Endothelial cell of umbilical vein (primary cell): ENCODE results near the gene HMGB3. TPM values are rescaled to one million over a fixed set of nuclear protein-coding genes. Genes with fewer than 3 reads are reported as not detected.

ENCODE experiments used
- BruUV-seq: library from RNA; stranded (reverse); fragments of 400-500 nt; replicated peaks from 2 replicates; lab custom pipeline; 2021; lab: Mats Ljungman, UMichigan
- CTCF ChIA-PET: fragments of 300-600, 350-600 bp; sonication (Branson Sonifier 250); formaldehyde crosslinking; loops from one replicate; lab custom pipeline; 2021; ENCODE audit warnings: antibody characterized with exemption, inconsistent platforms; lab: Charles Lee
- POLR2A ChIA-PET: fragments of 300-600, 350-600 bp; sonication (Branson Sonifier 250); formaldehyde crosslinking; loops from one replicate; lab custom pipeline; 2021; ENCODE audit warnings: antibody characterized with exemption, inconsistent platforms; lab: Charles Lee
- DNase-seq: peaks from one replicate; pipeline ENCODE4 v3.0.0-alpha.2; 2011; ENCODE audit warnings: low read depth, low spot score
- FAIRE-seq: peaks from 2 replicates; lab custom pipeline; 2011; peaks lifted over from hg19 to GRCh38; lab: Jason Lieb, UNC
- H2AFZ ChIP-seq: 2 replicates; pipeline ENCODE4 v1.6.0; 2012; ENCODE audit warnings: low read depth, low read length, control low read depth, inconsistent platforms
- H3K27ac ChIP-seq: 2 replicates; pipeline ENCODE4 v1.5.1; 2011; ENCODE audit warnings: low read depth, mild to moderate bottlenecking, control low read depth, low read length, moderate library complexity; ENCODE audit not compliant: insufficient read depth
- H3K27me3 ChIP-seq, 2 experiments: 2 replicates each; pipeline versions ENCODE4 v1.6.0 to v1.6.1; 2011; ENCODE audit warnings: low read length in 2 of 2, mixed read lengths in 1 of 2; ENCODE audit not compliant: control insufficient read depth in 2 of 2, insufficient read depth in 2 of 2
- H3K36me3 ChIP-seq, 2 experiments: 2 replicates in 1 of 2; 3 replicates in 1 of 2; pipeline ENCODE4 v1.5.1; 2011; ENCODE audit warnings: low read length in 2 of 2, mild to moderate bottlenecking in 1 of 2, moderate library complexity in 1 of 2; ENCODE audit not compliant: control insufficient read depth in 2 of 2, insufficient read depth in 2 of 2; ENCODE audit errors: extremely low read depth in 1 of 2
- H3K4me1 ChIP-seq: 3 replicates; pipeline ENCODE4 v1.5.1; 2011; ENCODE audit warnings: mild to moderate bottlenecking, low read length; ENCODE audit not compliant: control insufficient read depth, insufficient read depth; ENCODE audit errors: extremely low read depth
- H3K4me2 ChIP-seq: 2 replicates; pipeline ENCODE4 v1.6.1; 2011; ENCODE audit warnings: low read length, control low read depth, mixed read lengths; ENCODE audit not compliant: insufficient read depth
- H3K4me3 ChIP-seq, 3 experiments: fragments of 200-600 bp in 1 of 3; sonication (generic), shearing (Covaris generic) in 1 of 3; replicated peaks in 1 of 3; 2 replicates each; pipeline ENCODE4 v1.5.1; 2011 to 2016; ENCODE audit warnings: control low read depth in 3 of 3, low read length in 3 of 3, mild to moderate bottlenecking in 2 of 3, inconsistent platforms in 1 of 3, low read depth in 1 of 3, moderate library complexity in 1 of 3; ENCODE audit not compliant: insufficient read depth in 1 of 3
- H3K79me2 ChIP-seq: 2 replicates; pipeline ENCODE4 v1.6.0; 2012; ENCODE audit warnings: low read length, inconsistent platforms; ENCODE audit not compliant: control insufficient read depth, insufficient read depth
- H3K9ac ChIP-seq: replicated peaks from 2 replicates; pipeline ENCODE3; 2011; ENCODE audit warnings: low read length, control low read depth; ENCODE audit not compliant: insufficient read depth; ENCODE audit errors: extremely low read depth
- H3K9me1 ChIP-seq: replicated peaks from 3 replicates; pipeline ENCODE4 v1.6.0; 2011; ENCODE audit warnings: mild to moderate bottlenecking, low read length; ENCODE audit not compliant: control insufficient read depth, insufficient read depth; ENCODE audit errors: extremely low read depth
- H3K9me3 ChIP-seq: replicated peaks from 2 replicates; pipeline ENCODE4 v1.5.1; 2012; ENCODE audit warnings: low read length, inconsistent platforms; ENCODE audit not compliant: control insufficient read depth, insufficient read depth
- H4K20me1 ChIP-seq: replicated peaks from 2 replicates; pipeline ENCODE3; 2011; ENCODE audit warnings: mild to moderate bottlenecking, low read length; ENCODE audit not compliant: control insufficient read depth, insufficient read depth; ENCODE audit errors: extremely low read depth
- EZH2 ChIP-seq: IDR thresholded peaks from 2 replicates; pipeline ENCODE4 v1.6.1; 2012; ENCODE audit warnings: borderline replicate concordance, low read depth, mild to moderate bottlenecking, moderate library complexity, low read length, inconsistent platforms; ENCODE audit not compliant: severe bottlenecking
- FOS ChIP-seq: IDR thresholded peaks from 2 replicates; pipeline ENCODE4 v1.6.1; 2011; ENCODE audit warnings: mild to moderate bottlenecking, low read length, moderate library complexity, borderline replicate concordance; ENCODE audit not compliant: insufficient read depth
- GATA2 ChIP-seq: IDR thresholded peaks from 2 replicates; pipeline ENCODE4 v1.7.0; 2011; ENCODE audit warnings: low read depth, mild to moderate bottlenecking, moderate library complexity, mixed read lengths, low read length; ENCODE audit not compliant: insufficient read length, insufficient read depth
- JUN ChIP-seq: IDR thresholded peaks from 2 replicates; pipeline ENCODE4 v1.6.1; 2011; ENCODE audit warnings: borderline replicate concordance, low read depth; ENCODE audit not compliant: insufficient read length, insufficient read depth
- MAX ChIP-seq: IDR thresholded peaks from 2 replicates; pipeline ENCODE4 v1.6.1; 2011; ENCODE audit not compliant: insufficient read depth, insufficient read length
- MYC ChIP-seq: IDR thresholded peaks from one replicate; pipeline ENCODE4 v1.6.1; 2011; ENCODE audit warnings: mild to moderate bottlenecking, low read depth, low read length
- POLR2A ChIP-seq: IDR thresholded peaks from 2 replicates; pipeline ENCODE4 v1.6.1; 2012; ENCODE audit warnings: low read depth, mild to moderate bottlenecking, control low read depth, low read length
- POLR2AphosphoS5 ChIP-seq: IDR thresholded peaks from 2 replicates; pipeline ENCODE4 v1.6.1; 2012; ENCODE audit warnings: low read depth, mild to moderate bottlenecking, control low read depth, low read length, moderate library complexity; ENCODE audit not compliant: insufficient read depth
- dilution Hi-C: fragments of 300-500 bp; cut with MboI; formaldehyde crosslinking; loops from one replicate; pipeline ENCODE4 v1.15.0; 2019; ENCODE audit warnings: low sequenced_read_pairs; ENCODE audit not compliant: extremely low pct_ligation_motif_present
- intact Hi-C: fragments of 100-400 bp; cut with micrococcal nuclease; formaldehyde crosslinking; loops from one replicate; pipeline ENCODE4 v1.10.0; 2022
- polyA plus RNA-seq, 4 experiments: library from polyadenylated mRNA; depleted of rRNA in 3 of 4; stranded (reverse) in 3 of 4; unstranded in 1 of 4; fragments of >200 nt; gene quantifications; 2 replicates each; pipeline versions ENCODE4 v1.2.1 to v1.2.3, GENCODE V29; 2011 to 2012; ENCODE audit warnings: missing spikeins in 1 of 4
- total RNA-seq: library from RNA; stranded (reverse); gene quantifications from 2 replicates; pipeline ENCODE4 v1.2.3, GENCODE V29; 2021
- TF ChIP-seq, protein P1 (sequence below), 2 donors: IDR thresholded peaks; 1 replicate in 1 of 2; 2 replicates in 1 of 2; pipeline ENCODE4 v1.5.1; 2011; ENCODE audit warnings: low read length in 2 of 2, mild to moderate bottlenecking in 2 of 2, moderate library complexity in 2 of 2, control low read depth in 1 of 2, inconsistent platforms in 1 of 2, low read depth in 1 of 2; ENCODE audit not compliant: insufficient read depth in 1 of 2; ENCODE audit errors: extremely low read depth in 1 of 2

The HMGB3 gene
- total and polyA plus RNA-seq, 2 donors (not counting 3 experiments of a cell fraction or from before 2014, with no cell fraction given), result 13.7 to 124 TPM

GRCh38 chrX:150933945-150934350 is 49.2 kb upstream of the HMGB3 start:
- Histone ChIP-seq H3K4me1 (no peaks in the 10 kb centered on the region), H3K9me3 (no peaks in the 10 kb centered on the region), H2AFZ (no peak overlapping the region), H3K4me2 (no peak overlapping the region), H3K27ac (no peak overlapping the region), H3K36me3 (no peaks in the 10 kb centered on the region), H4K20me1 (no peaks in the 10 kb centered on the region), H3K79me2 (no peaks in the 10 kb centered on the region), H3K9ac (no peak overlapping the region), H3K27me3 (no peaks in the 10 kb centered on the region), H3K4me3 (no peak overlapping the region), H3K9me1 (no peaks in the 10 kb centered on the region)
- DNase-seq, result no peak
- dilution Hi-C loops, result no loop called here
- TF ChIP-seq MAX, result no peak
- TF ChIP-seq, protein P1, sequence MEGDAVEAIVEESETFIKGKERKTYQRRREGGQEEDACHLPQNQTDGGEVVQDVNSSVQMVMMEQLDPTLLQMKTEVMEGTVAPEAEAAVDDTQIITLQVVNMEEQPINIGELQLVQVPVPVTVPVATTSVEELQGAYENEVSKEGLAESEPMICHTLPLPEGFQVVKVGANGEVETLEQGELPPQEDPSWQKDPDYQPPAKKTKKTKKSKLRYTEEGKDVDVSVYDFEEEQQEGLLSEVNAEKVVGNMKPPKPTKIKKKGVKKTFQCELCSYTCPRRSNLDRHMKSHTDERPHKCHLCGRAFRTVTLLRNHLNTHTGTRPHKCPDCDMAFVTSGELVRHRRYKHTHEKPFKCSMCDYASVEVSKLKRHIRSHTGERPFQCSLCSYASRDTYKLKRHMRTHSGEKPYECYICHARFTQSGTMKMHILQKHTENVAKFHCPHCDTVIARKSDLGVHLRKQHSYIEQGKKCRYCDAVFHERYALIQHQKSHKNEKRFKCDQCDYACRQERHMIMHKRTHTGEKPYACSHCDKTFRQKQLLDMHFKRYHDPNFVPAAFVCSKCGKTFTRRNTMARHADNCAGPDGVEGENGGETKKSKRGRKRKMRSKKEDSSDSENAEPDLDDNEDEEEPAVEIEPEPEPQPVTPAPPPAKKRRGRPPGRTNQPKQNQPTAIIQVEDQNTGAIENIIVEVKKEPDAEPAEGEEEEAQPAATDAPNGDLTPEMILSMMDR (IDR thresholded peaks at IDR 0.05; ENCODE audit: extremely low read depth in 1 of 2, insufficient read depth in 1 of 2, low read depth in 1 of 2, low read length in 2 of 2), result no peak
- no peak for TF ChIP-seq JUN
- no peak for TF ChIP-seq GATA2
- no peak for TF ChIP-seq POLR2AphosphoS5
- no peak for TF ChIP-seq POLR2A
- no peak for TF ChIP-seq MYC
- TF ChIP-seq EZH2, result no peak
- TF ChIP-seq FOS, result no peak
- FAIRE-seq, result no peak
- POLR2A ChIA-PET, result no interaction called here
- intact Hi-C loops, result no loop called here
- CTCF ChIA-PET, result no interaction called here
- BruUV-seq, result no TSS peak
